Mesothelial cell of epicardium (in vitro differentiated cells): ENCODE data around the gene MOBP. TPM values are rescaled to one million over a fixed set of nuclear protein-coding genes. Genes with fewer than 3 reads are reported as not detected.

Experiments
- DNase-seq, 2 experiments: peaks; one replicate each; pipeline ENCODE4 v3.0.0; 2021; ENCODE audit warnings: low spot score in 2 of 2; ENCODE audit not compliant: unreplicated experiment in 2 of 2
- H3K27ac Mint-ChIP-seq: 2 replicates; pipeline ENCODE4 v1.8.0; 2021; ENCODE audit warnings: mixed read lengths
- H3K27me3 Mint-ChIP-seq: 2 replicates; pipeline ENCODE4 v1.8.0; 2021; ENCODE audit warnings: low read depth, mixed read lengths
- H3K36me3 Mint-ChIP-seq: 2 replicates; pipeline ENCODE4 v1.8.0; 2021; ENCODE audit warnings: mixed read lengths
- H3K4me1 Mint-ChIP-seq: 2 replicates; pipeline ENCODE4 v1.8.0; 2021; ENCODE audit warnings: mixed read lengths
- H3K4me3 Mint-ChIP-seq: 2 replicates; pipeline ENCODE4 v1.8.0; 2021; ENCODE audit warnings: mild to moderate bottlenecking, moderate library complexity, mixed read lengths
- H3K9me3 Mint-ChIP-seq: 2 replicates; pipeline ENCODE4 v1.8.0; 2021; ENCODE audit warnings: mixed read lengths
- CTCF ChIP-seq: fragments of 200-600 bp; sonication (generic); IDR thresholded peaks from one replicate; pipeline ENCODE4 v1.5.0; 2021; ENCODE audit warnings: antibody characterized with exemption; ENCODE audit not compliant: unreplicated experiment
- total RNA-seq: library from RNA; stranded (reverse); gene quantifications from 3 replicates; pipeline ENCODE4 v1.2.1, GENCODE V29; 2021

Gene MOBP
- total RNA-seq, 1 donor from 2014 or later: not detected

- peaks cover 20% of the 10 kb centered on the region for H3K27me3 Mint-ChIP-seq
- TF ChIP-seq CTCF: no peak
- DNase-seq: no peak
Measured at GRCh38 chr3:39550354-39551051, 83.0 kb downstream of the MOBP start.

More at GRCh38 chr3:39550354-39551051, 83.0 kb downstream of the MOBP start:
- H3K36me3 Mint-ChIP-seq: no peaks in the 10 kb centered on the region
- peaks cover 3% of the 10 kb centered on the region for H3K4me1 Mint-ChIP-seq
- H3K4me3 Mint-ChIP-seq: no peak overlapping the region
- peaks cover 34% of the 10 kb centered on the region for H3K9me3 Mint-ChIP-seq
- no peak overlapping the region for H3K27ac Mint-ChIP-seq

Other genes with a start within 250 kb of the MOBP start
- gene CX3CR1, start 187.6 kb upstream of the MOBP start, total RNA-seq: 0.20 to 0.51 TPM (median 0.22 TPM) in 3 replicates
- gene CCR8, start 138.0 kb upstream of the MOBP start, total RNA-seq: not detected in 3 replicates
- gene SLC25A38, start 84.3 kb upstream of the MOBP start, total RNA-seq: 25.6 to 28.4 TPM (median 28.1 TPM) in 3 replicates
- 1,061 to 1,093 TPM (median 1,080 TPM) in 3 replicates for gene RPSA, start 61.0 kb upstream of the MOBP start, total RNA-seq